OCI-LY7 (cell line): ENCODE measurements around the gene GPR84. TPM values are rescaled to one million over a fixed set of nuclear protein-coding genes. Genes with fewer than 3 reads are reported as not detected.

ENCODE experiments used
- BruUV-seq: library from RNA; stranded (reverse); fragments of 400-500 nt; replicated peaks from 2 replicates; lab custom pipeline; 2021; lab: Mats Ljungman, UMichigan
- CTCF ChIA-PET: fragments of 300-600 bp; sonication (Branson Sonifier 250); formaldehyde crosslinking; loops from one replicate; lab custom pipeline; 2022; ENCODE audit warnings: antibody characterized with exemption; ENCODE audit not compliant: unreplicated experiment; lab: Charles Lee
- POLR2A ChIA-PET: fragments of 300-600 bp; sonication (Branson Sonifier 250); formaldehyde crosslinking; loops from one replicate; lab custom pipeline; 2022; ENCODE audit warnings: antibody characterized with exemption; lab: Charles Lee
- DNase-seq: peaks from one replicate; pipeline ENCODE4 v3.0.0-alpha.2; 2015; ENCODE audit warnings: low spot score
- H2AFZ ChIP-seq: fragments of 200-600 bp; sonication (generic), shearing (Covaris generic); 2 replicates; pipeline ENCODE4 v1.6.1; 2014; ENCODE audit warnings: mild to moderate bottlenecking, antibody characterized with exemption, low read length, moderate library complexity
- H3K27ac ChIP-seq: fragments of 200-600 bp; sonication (generic); 2 replicates; pipeline ENCODE4 v1.5.1; 2014; ENCODE audit warnings: mixed run types, low read depth, mild to moderate bottlenecking, moderate library complexity, low read length, inconsistent platforms; ENCODE audit not compliant: poor library complexity, severe bottlenecking
- H3K36me3 ChIP-seq: fragments of 200-600 bp; sonication (generic); 2 replicates; pipeline ENCODE4 v1.6.1; 2014; ENCODE audit warnings: mild to moderate bottlenecking, antibody characterized with exemption, low read length, moderate library complexity, mixed read lengths; ENCODE audit not compliant: insufficient read depth
- H3K4me1 ChIP-seq: fragments of 200-600 bp; sonication (generic); 2 replicates; pipeline ENCODE4 v1.5.1; 2014; ENCODE audit warnings: mild to moderate bottlenecking, low read length; ENCODE audit not compliant: insufficient read depth, poor library complexity, severe bottlenecking
- H3K4me2 ChIP-seq: fragments of 200-600 bp; sonication (generic); 2 replicates; pipeline ENCODE4 v1.6.1; 2014; ENCODE audit warnings: mild to moderate bottlenecking, low read length
- H3K4me3 ChIP-seq: fragments of 200-600 bp; sonication (generic); 2 replicates; pipeline ENCODE4 v1.5.1; 2014; ENCODE audit warnings: mild to moderate bottlenecking, low read depth, low read length; ENCODE audit not compliant: poor library complexity, severe bottlenecking
- H3K79me2 ChIP-seq: fragments of 200-600 bp; sonication (generic); 2 replicates; pipeline ENCODE4 v1.6.1; 2016; ENCODE audit warnings: low read depth, mild to moderate bottlenecking, low read length, moderate library complexity, mixed read lengths; ENCODE audit not compliant: insufficient read depth
- H3K9me2 ChIP-seq: fragments of 200-600 bp; sonication (generic); 2 replicates; pipeline ENCODE4 v1.6.1; 2016; ENCODE audit warnings: mild to moderate bottlenecking, low read length, mixed read lengths; ENCODE audit not compliant: insufficient read depth
- H3K9me3 ChIP-seq: fragments of 200-600 bp; sonication (generic); 2 replicates; pipeline ENCODE4 v1.6.1; 2014; ENCODE audit warnings: mild to moderate bottlenecking, mixed run types, low read length, mixed read lengths
- H4K20me1 ChIP-seq: fragments of 200-600 bp; sonication (generic); 2 replicates; pipeline ENCODE4 v1.6.1; 2014; ENCODE audit warnings: mild to moderate bottlenecking, antibody characterized with exemption, low read length, moderate library complexity, mixed read lengths; ENCODE audit not compliant: insufficient read depth
- CTCF ChIP-seq: fragments of 200-600 bp; sonication (generic); conservative IDR thresholded peaks from 2 replicates; pipeline ENCODE4 v1.5.1; 2014; ENCODE audit warnings: mild to moderate bottlenecking, antibody characterized with exemption, low read length, moderate library complexity, mixed read lengths
- EZH2phosphoT487 ChIP-seq: fragments of 200-600 bp; sonication (generic); IDR thresholded peaks from 2 replicates; pipeline ENCODE4 v1.6.1; 2018; ENCODE audit warnings: low read depth, borderline replicate concordance, mild to moderate bottlenecking, mixed run types, antibody characterized with exemption, low read length, moderate library complexity, mixed read lengths
- intact Hi-C: fragments of 100-400 bp; cut with micrococcal nuclease; formaldehyde crosslinking; loops from one replicate; pipeline ENCODE4 v1.10.0; 2022; ENCODE audit not compliant: unreplicated experiment
- total RNA-seq, 2 experiments: library from RNA; depleted of rRNA in 1 of 2; stranded (reverse); fragments of >200 nt in 1 of 2; shearing (Covaris generic) in 1 of 2; gene quantifications; 2 replicates each; pipeline ENCODE4 v1.2.3, GENCODE V29; 2014 to 2022

Gene GPR84
- total RNA-seq, 2 experiments from 2014 or later: 0.30 TPM; not detected in 1

- 0 out of 2 replicates have a peak, but pooled peaks cover 12% of the 10 kb centered on the region for H4K20me1 ChIP-seq
- 0 out of 2 replicates have a peak, but pooled peaks cover 4% of the 10 kb centered on the region for H3K79me2 ChIP-seq
- no peak for DNase-seq
- no peaks in the 10 kb centered on the region for H3K9me3 ChIP-seq
- no peak overlapping the region for H3K4me3 ChIP-seq
- no peak overlapping the region for H3K27ac ChIP-seq
- peaks cover 36% of the 10 kb centered on the region for H3K36me3 ChIP-seq
- intact Hi-C loops: no loop called here
- ChIA-PET CTCF (interaction anchor here (1.0 kb wide), 1 partner anchor 13 kb away, joined by 3 read pairs; the partner anchor contains the start of gene COPZ1), POLR2A (interaction anchor here (0.8 kb wide), 2 partner anchors 11 to 42 kb away, joined by 4 to 8 read pairs; no protein-coding TSS in a partner anchor)
- H3K9me2 ChIP-seq: no peaks in the 10 kb centered on the region
- H2AFZ ChIP-seq: no peak overlapping the region
- peaks cover 13% of the 10 kb centered on the region for H3K4me1 ChIP-seq
- no peak overlapping the region for H3K4me2 ChIP-seq
- no TSS peak for BruUV-seq
- TF ChIP-seq CTCF (no peak), EZH2phosphoT487 (no peak)
Observed at GRCh38 chr12:54337854-54338650, 26.2 kb downstream of the GPR84 start.

GRCh38 chr12:54337280-54337842 lies 26.9 kb downstream of the GPR84 start:
- H3K4me3 ChIP-seq: no peak overlapping the region
- intact Hi-C loops: no loop called here
- ChIA-PET POLR2A (interaction anchor here (0.5 to 0.8 kb wide), 3 partner anchors 10 to 100 kb away, joined by 4 to 8 read pairs (median 4); no protein-coding TSS in a partner anchor), CTCF (interaction anchor here (1.0 to 1.3 kb wide), 2 partner anchors 13 to 22 kb away, joined by 3 to 5 read pairs; partner anchors contain the start of gene COPZ1)
- no peaks in the 10 kb centered on the region for H3K9me2 ChIP-seq
- H3K36me3 ChIP-seq: peaks cover 29% of the 10 kb centered on the region
- no peak overlapping the region for H3K27ac ChIP-seq
- H3K4me2 ChIP-seq: no peak overlapping the region
- 0 out of 2 replicates have a peak, but pooled peaks cover 4% of the 10 kb centered on the region for H3K79me2 ChIP-seq
- TF ChIP-seq CTCF (no peak), EZH2phosphoT487 (no peak)
- no peak overlapping the region for H2AFZ ChIP-seq
- peaks cover 13% of the 10 kb centered on the region for H3K4me1 ChIP-seq
- 0 out of 2 replicates have a peak, but pooled peaks cover 12% of the 10 kb centered on the region for H4K20me1 ChIP-seq
- no peaks in the 10 kb centered on the region for H3K9me3 ChIP-seq
- no peak for DNase-seq
- BruUV-seq: TSS peak; percentile 44
